Testis (tissue), 3 donors: Measurements from ENCODE around the gene RNF40. TPM values are rescaled to one million over a fixed set of nuclear protein-coding genes. Genes with fewer than 3 reads are reported as not detected.

Source experiments
- DNase-seq: peaks from one replicate; pipeline ENCODE4 v3.0.0-alpha.2; 2019
- H3K27ac ChIP-seq, 2 donors: fragments of 200-600 bp; sonication (generic); one replicate each; pipeline ENCODE4 v1.5.1; 2019
- H3K27me3 ChIP-seq: fragments of 200-600 bp; sonication (generic); one replicate; pipeline ENCODE4 v1.5.1; 2019
- H3K36me3 ChIP-seq: fragments of 200-600 bp; sonication (generic); one replicate; pipeline ENCODE4 v1.5.1; 2017; ENCODE audit warnings: low read depth; ENCODE audit errors: missing control alignments
- H3K4me1 ChIP-seq: fragments of 200-600 bp; sonication (generic); one replicate; pipeline ENCODE4 v1.5.1; 2019
- H3K4me3 ChIP-seq, 2 donors: fragments of 200-600 bp; sonication (generic); one replicate each; pipeline ENCODE4 v1.5.1; 2017 to 2019
- H3K9me3 ChIP-seq: fragments of 200-600 bp; sonication (generic); one replicate; pipeline ENCODE4 v1.5.1; 2017
- POLR2A ChIP-seq: fragments of 450-650 bp; IDR thresholded peaks from one replicate; pipeline ENCODE4 v1.6.1; 2017; ENCODE audit warnings: antibody characterized with exemption, mild to moderate bottlenecking, moderate library complexity
- WGBS, 2 donors: methylation state at CpG; one replicate each; pipeline ENCODE4 v1.1.5; 2018; 5-methylcytosine and 5-hydroxymethylcytosine counted together
- intact Hi-C: fragments of 100-400 bp; cut with DNase I; formaldehyde crosslinking; loops from one replicate; pipeline ENCODE4 v1.15.1; 2023; ENCODE audit warnings: low total_unique reads
- polyA plus RNA-seq: library from polyadenylated mRNA; stranded (reverse); fragments of 350-450 nt; fragmentation: Illumina TruSeq; extraction: RNeasy Lipid Tissue Mini Kit (QIAGEN cat#74804); gene quantifications from one replicate; pipeline ENCODE4 v1.2.3, GENCODE V29; 2014; ENCODE audit warnings: low read depth, low replicate concordance; ENCODE audit not compliant: insufficient read depth
- total RNA-seq, 2 donors: library from RNA; depleted of rRNA; stranded (reverse); fragments of >200 nt; gene quantifications; one replicate each; pipeline ENCODE4 v1.2.3, GENCODE V29; 2016
- TF ChIP-seq, protein P1 (sequence below), 3 experiments: fragments of 450-650 bp in 2 of 3; fragments of 200-600 bp in 1 of 3; sonication (generic) in 1 of 3; IDR thresholded peaks; one replicate each; pipeline ENCODE4 v1.5.1; 2016 to 2019; ENCODE audit warnings: antibody characterized with exemption in 3 of 3, mild to moderate bottlenecking in 2 of 3, moderate library complexity in 1 of 3

The RNF40 gene
- total and polyA plus RNA-seq, 3 donors from 2014 or later = 143 to 219 (median 162) TPM

GRCh38 chr16:30740364-30741251, 21.5 kb upstream of the RNF40 start:
- peak overlapping the region; percentile 26 to 42 for H3K27ac ChIP-seq
- DNase-seq = peak; percentile 79
- H3K36me3 ChIP-seq = peaks cover 4% of the 10 kb centered on the region
- H3K4me3 ChIP-seq = no peak overlapping the region
- intact Hi-C loops = no loop called here
- TF ChIP-seq POLR2A = no peak
- TF ChIP-seq, protein P1, sequence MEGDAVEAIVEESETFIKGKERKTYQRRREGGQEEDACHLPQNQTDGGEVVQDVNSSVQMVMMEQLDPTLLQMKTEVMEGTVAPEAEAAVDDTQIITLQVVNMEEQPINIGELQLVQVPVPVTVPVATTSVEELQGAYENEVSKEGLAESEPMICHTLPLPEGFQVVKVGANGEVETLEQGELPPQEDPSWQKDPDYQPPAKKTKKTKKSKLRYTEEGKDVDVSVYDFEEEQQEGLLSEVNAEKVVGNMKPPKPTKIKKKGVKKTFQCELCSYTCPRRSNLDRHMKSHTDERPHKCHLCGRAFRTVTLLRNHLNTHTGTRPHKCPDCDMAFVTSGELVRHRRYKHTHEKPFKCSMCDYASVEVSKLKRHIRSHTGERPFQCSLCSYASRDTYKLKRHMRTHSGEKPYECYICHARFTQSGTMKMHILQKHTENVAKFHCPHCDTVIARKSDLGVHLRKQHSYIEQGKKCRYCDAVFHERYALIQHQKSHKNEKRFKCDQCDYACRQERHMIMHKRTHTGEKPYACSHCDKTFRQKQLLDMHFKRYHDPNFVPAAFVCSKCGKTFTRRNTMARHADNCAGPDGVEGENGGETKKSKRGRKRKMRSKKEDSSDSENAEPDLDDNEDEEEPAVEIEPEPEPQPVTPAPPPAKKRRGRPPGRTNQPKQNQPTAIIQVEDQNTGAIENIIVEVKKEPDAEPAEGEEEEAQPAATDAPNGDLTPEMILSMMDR (IDR thresholded peaks at IDR 0.05) = no peak
- no peaks in the 10 kb centered on the region for H3K9me3 ChIP-seq
- WGBS, 2 donors = 48 to 59% methylated on average over 8 of the region's 8 CpGs
- H3K4me1 ChIP-seq = peaks cover 12% of the 10 kb centered on the region
- H3K27me3 ChIP-seq = no peaks in the 10 kb centered on the region

DNA sequence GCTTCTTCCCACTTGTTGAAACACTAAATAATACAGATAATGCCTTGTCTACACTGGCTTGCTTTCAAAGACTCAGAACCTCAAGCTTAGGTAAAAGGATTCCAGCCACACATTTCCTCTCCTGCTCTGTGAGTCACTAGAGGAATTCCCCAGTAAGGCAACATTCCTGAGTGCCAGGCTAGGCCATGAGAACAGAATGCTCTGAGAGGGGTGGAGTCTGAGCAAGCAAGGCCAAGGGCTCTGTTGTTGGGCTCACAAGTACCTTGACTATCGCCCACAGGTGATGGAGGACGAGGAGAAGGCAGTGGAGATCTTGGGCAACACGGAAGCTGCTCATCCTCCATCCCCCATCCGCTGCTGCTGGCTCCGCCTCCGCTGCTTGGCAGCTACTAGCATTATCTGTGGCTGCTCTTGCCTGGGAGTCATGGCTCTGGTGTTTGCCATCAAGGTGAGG, 20.6 kb upstream of the RNF40 start:
- TF ChIP-seq POLR2A = no peak
- TF ChIP-seq, protein P1 (IDR thresholded peaks at IDR 0.05) = no peak
- intact Hi-C loops = no loop called here
- Histone ChIP-seq H3K4me1 (peaks cover 12% of the 10 kb centered on the region), H3K36me3 (peaks cover 4% of the 10 kb centered on the region), H3K9me3 (no peaks in the 10 kb centered on the region), H3K4me3 (no peak overlapping the region), H3K27ac (peak overlapping the region in 1 of 2 donors; percentile 42), H3K27me3 (no peaks in the 10 kb centered on the region)
- DNase-seq = no peak
- WGBS, 2 donors = 87% methylated on average over 6 of the region's 6 CpGs; no CpG with 5 or more reads in 1 of the 2 donors

GRCh38 chr16:30743716-30744115, 18.4 kb upstream of the RNF40 start:
- H3K36me3 ChIP-seq = no peaks in the 10 kb centered on the region
- H3K4me1 ChIP-seq = peaks cover 18% of the 10 kb centered on the region
- H3K27ac ChIP-seq = peak overlapping the region in 1 of 2 donors; percentile 56
- no peak for DNase-seq
- intact Hi-C loops = no loop called here
- no peaks in the 10 kb centered on the region for H3K9me3 ChIP-seq
- TF ChIP-seq, protein P1 (IDR thresholded peaks at IDR 0.05) = no peak
- no peak for TF ChIP-seq POLR2A
- 88 to 91% methylated on average over 11 of the region's 11 CpGs for WGBS, 2 donors
- H3K4me3 ChIP-seq = no peak overlapping the region
- no peaks in the 10 kb centered on the region for H3K27me3 ChIP-seq

GRCh38 chr16:30744183-30744582, 17.9 kb upstream of the RNF40 start:
- intact Hi-C loops = no loop called here
- Histone ChIP-seq H3K9me3 (no peaks in the 10 kb centered on the region), H3K27me3 (no peaks in the 10 kb centered on the region), H3K36me3 (no peaks in the 10 kb centered on the region), H3K27ac (peak overlapping the region in 1 of 2 donors; percentile 56), H3K4me3 (no peak overlapping the region), H3K4me1 (peaks cover 18% of the 10 kb centered on the region)
- 78 to 83% methylated on average over 2 of the region's 2 CpGs for WGBS, 2 donors
- peak; percentile 51 for DNase-seq
- TF ChIP-seq POLR2A = no peak
- TF ChIP-seq, protein P1 (IDR thresholded peaks at IDR 0.05) = no peak
